Thoracic aorta (tissue), 2 donors: Measurements from ENCODE around the gene FGF9. TPM values are rescaled to one million over a fixed set of nuclear protein-coding genes. Genes with fewer than 3 reads are reported as not detected.

Source experiments
- ATAC-seq: fragments of 150-250 bp; one replicate; pipeline ENCODE4 v1.8.0; 2017; ENCODE audit warnings: low read depth; ENCODE audit not compliant: insufficient number of reproducible peaks, low FRiP score
- DNase-seq: peaks from one replicate; pipeline ENCODE4 v3.0.0-alpha.2; 2020; ENCODE audit warnings: low spot score
- H3K27ac ChIP-seq, 2 donors: fragments of 200-600 bp; sonication (generic); 1 replicate in 1 of 2; 2 replicates in 1 of 2; pipeline ENCODE4 v1.5.1; 2016; ENCODE audit warnings: mild to moderate bottlenecking in 2 of 2, moderate library complexity in 2 of 2
- H3K27me3 ChIP-seq: fragments of 200-600 bp; sonication (generic); replicated peaks from 2 replicates; pipeline ENCODE4 v1.6.0; 2016; ENCODE audit warnings: mild to moderate bottlenecking; ENCODE audit not compliant: insufficient read depth
- H3K36me3 ChIP-seq: fragments of 200-600 bp; sonication (generic); one replicate; pipeline ENCODE4 v1.5.1; 2016
- H3K4me1 ChIP-seq, 2 donors: fragments of 200-600 bp; sonication (generic); 1 replicate in 1 of 2; 2 replicates in 1 of 2; pipeline versions ENCODE4 v1.5.1 to v1.6.0; 2016; ENCODE audit warnings: low read depth in 2 of 2, mild to moderate bottlenecking in 1 of 2; ENCODE audit not compliant: control insufficient read depth in 1 of 2
- H3K4me3 ChIP-seq: fragments of 200-600 bp; sonication (generic); 2 replicates; pipeline ENCODE4 v1.5.1; 2016; ENCODE audit warnings: mild to moderate bottlenecking
- H3K9me3 ChIP-seq: fragments of 200-600 bp; sonication (generic); 2 replicates; pipeline ENCODE4 v1.5.1; 2016
- CTCF ChIP-seq: fragments of 200-600 bp; sonication (generic); IDR thresholded peaks from one replicate; pipeline ENCODE4 v1.5.1; 2019; ENCODE audit warnings: antibody characterized with exemption
- total RNA-seq, 2 donors: library from RNA; depleted of rRNA; stranded (reverse); fragments of >200 nt; gene quantifications; one replicate each; pipeline versions ENCODE4 v1.1.0 to v1.2.3, GENCODE V29; 2016

Gene FGF9
- total RNA-seq, 2 donors from 2014 or later, result 0.27 TPM; not detected in 1

GRCh38 chr13:21696865-21697448, 26.1 kb downstream of the FGF9 start:
- Histone ChIP-seq H3K4me3 (no peak overlapping the region), H3K9me3 (no peaks in the 10 kb centered on the region), H3K27me3 (no peaks in the 10 kb centered on the region), H3K4me1 (no peaks in the 10 kb centered on the region), H3K36me3 (no peaks in the 10 kb centered on the region), H3K27ac (no peak overlapping the region)
- DNase-seq, result no peak
- no peak for ATAC-seq
- no peak for TF ChIP-seq CTCF

- Histone ChIP-seq H3K27ac (no peak overlapping the region), H3K27me3 (no peaks in the 10 kb centered on the region), H3K9me3 (no peaks in the 10 kb centered on the region), H3K36me3 (no peaks in the 10 kb centered on the region), H3K4me1 (no peaks in the 10 kb centered on the region), H3K4me3 (no peak overlapping the region)
- ATAC-seq (no peak), DNase-seq (no peak)
- no peak for TF ChIP-seq CTCF
These were observed 28.2 kb downstream of the FGF9 start for GRCh38 chr13:21698817-21699679.

GRCh38 chr13:21701460-21701859, 30.6 kb downstream of the FGF9 start:
- Histone ChIP-seq H3K9me3 (no peaks in the 10 kb centered on the region), H3K36me3 (no peaks in the 10 kb centered on the region), H3K4me3 (no peak overlapping the region), H3K27ac (no peak overlapping the region), H3K4me1 (no peaks in the 10 kb centered on the region), H3K27me3 (no peaks in the 10 kb centered on the region)
- no peak for TF ChIP-seq CTCF
- no peak for DNase-seq
- no peak for ATAC-seq

- Histone ChIP-seq H3K27ac (no peak overlapping the region), H3K4me1 (no peaks in the 10 kb centered on the region), H3K27me3 (no peaks in the 10 kb centered on the region), H3K9me3 (no peaks in the 10 kb centered on the region), H3K36me3 (no peaks in the 10 kb centered on the region), H3K4me3 (no peak overlapping the region)
- ATAC-seq (no peak), DNase-seq (no peak)
- TF ChIP-seq CTCF, result no peak
These were observed 33.0 kb downstream of the FGF9 start for GRCh38 chr13:21703846-21704245.

- Histone ChIP-seq H3K4me1 (no peaks in the 10 kb centered on the region), H3K9me3 (peaks cover 3% of the 10 kb centered on the region), H3K27me3 (no peaks in the 10 kb centered on the region), H3K27ac (no peak overlapping the region), H3K4me3 (no peak overlapping the region), H3K36me3 (no peaks in the 10 kb centered on the region)
- ATAC-seq (no peak), DNase-seq (no peak)
- TF ChIP-seq CTCF, result no peak
These were observed 36.7 kb downstream of the FGF9 start for GRCh38 chr13:21707586-21707985.
